Measurements from ENCODE around the gene GPRASP1. TPM values are rescaled to one million over a fixed set of nuclear protein-coding genes. Genes with fewer than 3 reads are reported as not detected.

Gene GPRASP1
- total and polyA plus RNA-seq, 10 of the 15 experiments (the other 5 are each of a cell fraction or from before 2014, with no cell fraction given): 0.03 to 0.46 (median 0.14) TPM

DNA sequence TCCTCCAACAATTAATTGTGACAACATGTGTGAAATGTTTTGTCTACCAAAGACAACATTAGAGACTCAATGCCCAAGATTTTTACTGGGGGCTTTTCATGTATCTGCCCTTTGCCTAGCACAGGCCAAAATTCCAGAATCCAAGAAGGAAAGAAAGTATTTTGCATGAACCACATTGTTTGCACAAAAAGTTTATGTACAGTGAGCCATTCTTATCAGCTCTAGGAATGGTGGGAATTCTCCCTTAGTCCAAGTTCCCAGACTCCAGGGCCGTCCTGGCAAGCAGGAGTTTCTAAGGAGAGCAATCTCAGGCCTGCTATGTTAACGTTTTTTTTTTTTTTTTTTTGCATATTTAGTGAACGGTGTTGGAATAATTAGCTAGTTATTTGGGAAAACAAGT, 21.6 kb downstream of the GPRASP1 start:
- no peak overlapping the region for H3K4me2 ChIP-seq (ENCODE audit: control insufficient read depth, insufficient read depth)
- ChIA-PET POLR2A (no interaction called here), RAD21 (ENCODE audit: unreplicated experiment) (no interaction called here), SMC1A (ENCODE audit: uncharacterized antibody, unreplicated experiment) (no interaction called here), CTCF (no interaction called here)
- no peak for ATAC-seq
- no peak for DNase-seq (ENCODE audit: low read depth, low spot score)
- no peak overlapping the region for H3K27ac ChIP-seq (ENCODE audit: control insufficient read depth, insufficient read depth)
- no peak overlapping the region for H3K9ac ChIP-seq (ENCODE audit: control insufficient read depth, insufficient read depth, low read length)
- H3K36me3 ChIP-seq (ENCODE audit: control insufficient read depth in 2 of 2, insufficient read depth in 2 of 2, low read length in 1 of 2): no peaks in the 10 kb centered on the region
- no peak overlapping the region for H3K4me3 ChIP-seq
- no peaks in the 10 kb centered on the region for H3K27me3 ChIP-seq (replicated peaks in 1 of 2; ENCODE audit: control insufficient read depth in 2 of 2, insufficient read depth in 2 of 2, low read length in 1 of 2)
- no peak overlapping the region for H2AFZ ChIP-seq (ENCODE audit: control insufficient read depth, low read depth, low read length)
- TF ChIP-seq, protein P1, sequence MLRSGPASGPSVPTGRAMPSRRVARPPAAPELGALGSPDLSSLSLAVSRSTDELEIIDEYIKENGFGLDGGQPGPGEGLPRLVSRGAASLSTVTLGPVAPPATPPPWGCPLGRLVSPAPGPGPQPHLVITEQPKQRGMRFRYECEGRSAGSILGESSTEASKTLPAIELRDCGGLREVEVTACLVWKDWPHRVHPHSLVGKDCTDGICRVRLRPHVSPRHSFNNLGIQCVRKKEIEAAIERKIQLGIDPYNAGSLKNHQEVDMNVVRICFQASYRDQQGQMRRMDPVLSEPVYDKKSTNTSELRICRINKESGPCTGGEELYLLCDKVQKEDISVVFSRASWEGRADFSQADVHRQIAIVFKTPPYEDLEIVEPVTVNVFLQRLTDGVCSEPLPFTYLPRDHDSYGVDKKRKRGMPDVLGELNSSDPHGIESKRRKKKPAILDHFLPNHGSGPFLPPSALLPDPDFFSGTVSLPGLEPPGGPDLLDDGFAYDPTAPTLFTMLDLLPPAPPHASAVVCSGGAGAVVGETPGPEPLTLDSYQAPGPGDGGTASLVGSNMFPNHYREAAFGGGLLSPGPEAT (IDR thresholded peaks at IDR 0.05; ENCODE audit: low read depth): no peak
- TF ChIP-seq ZNF622 (IDR thresholded peaks at IDR 0.05) (no peak), HDAC2 (IDR thresholded peaks at IDR 0.05) (no peak), NFYA (IDR thresholded peaks at IDR 0.05; ENCODE audit: borderline replicate concordance, low read depth, low read length) (no peak), TCF12 (IDR thresholded peaks at IDR 0.05; ENCODE audit: low read depth, low read length) (no peak), BACH1 (IDR thresholded peaks at IDR 0.05; ENCODE audit: borderline replicate concordance) (no peak), NFXL1 (IDR thresholded peaks at IDR 0.05; ENCODE audit: borderline replicate concordance) (no peak), MTA2 (IDR thresholded peaks at IDR 0.05; ENCODE audit: low read depth) (no peak), FOXM1 (IDR thresholded peaks at IDR 0.05; ENCODE audit: low read depth, low read length) (no peak)
- TF ChIP-seq, protein P2, sequence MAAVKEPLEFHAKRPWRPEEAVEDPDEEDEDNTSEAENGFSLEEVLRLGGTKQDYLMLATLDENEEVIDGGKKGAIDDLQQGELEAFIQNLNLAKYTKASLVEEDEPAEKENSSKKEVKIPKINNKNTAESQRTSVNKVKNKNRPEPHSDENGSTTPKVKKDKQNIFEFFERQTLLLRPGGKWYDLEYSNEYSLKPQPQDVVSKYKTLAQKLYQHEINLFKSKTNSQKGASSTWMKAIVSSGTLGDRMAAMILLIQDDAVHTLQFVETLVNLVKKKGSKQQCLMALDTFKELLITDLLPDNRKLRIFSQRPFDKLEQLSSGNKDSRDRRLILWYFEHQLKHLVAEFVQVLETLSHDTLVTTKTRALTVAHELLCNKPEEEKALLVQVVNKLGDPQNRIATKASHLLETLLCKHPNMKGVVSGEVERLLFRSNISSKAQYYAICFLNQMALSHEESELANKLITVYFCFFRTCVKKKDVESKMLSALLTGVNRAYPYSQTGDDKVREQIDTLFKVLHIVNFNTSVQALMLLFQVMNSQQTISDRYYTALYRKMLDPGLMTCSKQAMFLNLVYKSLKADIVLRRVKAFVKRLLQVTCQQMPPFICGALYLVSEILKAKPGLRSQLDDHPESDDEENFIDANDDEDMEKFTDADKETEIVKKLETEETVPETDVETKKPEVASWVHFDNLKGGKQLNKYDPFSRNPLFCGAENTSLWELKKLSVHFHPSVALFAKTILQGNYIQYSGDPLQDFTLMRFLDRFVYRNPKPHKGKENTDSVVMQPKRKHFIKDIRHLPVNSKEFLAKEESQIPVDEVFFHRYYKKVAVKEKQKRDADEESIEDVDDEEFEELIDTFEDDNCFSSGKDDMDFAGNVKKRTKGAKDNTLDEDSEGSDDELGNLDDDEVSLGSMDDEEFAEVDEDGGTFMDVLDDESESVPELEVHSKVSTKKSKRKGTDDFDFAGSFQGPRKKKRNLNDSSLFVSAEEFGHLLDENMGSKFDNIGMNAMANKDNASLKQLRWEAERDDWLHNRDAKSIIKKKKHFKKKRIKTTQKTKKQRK (IDR thresholded peaks at IDR 0.05; ENCODE audit: low read depth, low read length): no peak
- TF ChIP-seq, protein P3, sequence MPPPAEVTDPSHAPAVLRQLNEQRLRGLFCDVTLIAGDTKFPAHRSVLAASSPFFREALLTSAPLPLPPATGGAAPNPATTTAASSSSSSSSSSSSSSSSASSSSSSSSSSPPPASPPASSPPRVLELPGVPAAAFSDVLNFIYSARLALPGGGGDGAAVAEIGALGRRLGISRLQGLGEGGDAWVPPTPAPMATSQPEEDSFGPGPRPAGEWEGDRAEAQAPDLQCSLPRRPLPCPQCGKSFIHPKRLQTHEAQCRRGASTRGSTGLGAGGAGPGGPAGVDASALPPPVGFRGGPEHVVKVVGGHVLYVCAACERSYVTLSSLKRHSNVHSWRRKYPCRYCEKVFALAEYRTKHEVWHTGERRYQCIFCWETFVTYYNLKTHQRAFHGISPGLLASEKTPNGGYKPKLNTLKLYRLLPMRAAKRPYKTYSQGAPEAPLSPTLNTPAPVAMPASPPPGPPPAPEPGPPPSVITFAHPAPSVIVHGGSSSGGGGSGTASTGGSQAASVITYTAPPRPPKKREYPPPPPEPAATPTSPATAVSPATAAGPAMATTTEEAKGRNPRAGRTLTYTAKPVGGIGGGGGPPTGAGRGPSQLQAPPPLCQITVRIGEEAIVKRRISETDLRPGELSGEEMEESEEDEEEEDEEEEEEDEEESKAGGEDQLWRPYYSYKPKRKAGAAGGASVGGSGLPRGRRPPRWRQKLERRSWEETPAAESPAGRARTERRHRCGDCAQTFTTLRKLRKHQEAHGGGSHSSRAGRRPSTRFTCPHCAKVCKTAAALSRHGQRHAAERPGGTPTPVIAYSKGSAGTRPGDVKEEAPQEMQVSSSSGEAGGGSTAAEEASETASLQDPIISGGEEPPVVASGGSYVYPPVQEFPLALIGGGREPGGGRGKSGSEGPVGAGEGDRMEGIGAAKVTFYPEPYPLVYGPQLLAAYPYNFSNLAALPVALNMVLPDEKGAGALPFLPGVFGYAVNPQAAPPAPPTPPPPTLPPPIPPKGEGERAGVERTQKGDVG (CRISPR knock-in tag; IDR thresholded peaks at IDR 0.05): no peak
- TF ChIP-seq, protein P4, sequence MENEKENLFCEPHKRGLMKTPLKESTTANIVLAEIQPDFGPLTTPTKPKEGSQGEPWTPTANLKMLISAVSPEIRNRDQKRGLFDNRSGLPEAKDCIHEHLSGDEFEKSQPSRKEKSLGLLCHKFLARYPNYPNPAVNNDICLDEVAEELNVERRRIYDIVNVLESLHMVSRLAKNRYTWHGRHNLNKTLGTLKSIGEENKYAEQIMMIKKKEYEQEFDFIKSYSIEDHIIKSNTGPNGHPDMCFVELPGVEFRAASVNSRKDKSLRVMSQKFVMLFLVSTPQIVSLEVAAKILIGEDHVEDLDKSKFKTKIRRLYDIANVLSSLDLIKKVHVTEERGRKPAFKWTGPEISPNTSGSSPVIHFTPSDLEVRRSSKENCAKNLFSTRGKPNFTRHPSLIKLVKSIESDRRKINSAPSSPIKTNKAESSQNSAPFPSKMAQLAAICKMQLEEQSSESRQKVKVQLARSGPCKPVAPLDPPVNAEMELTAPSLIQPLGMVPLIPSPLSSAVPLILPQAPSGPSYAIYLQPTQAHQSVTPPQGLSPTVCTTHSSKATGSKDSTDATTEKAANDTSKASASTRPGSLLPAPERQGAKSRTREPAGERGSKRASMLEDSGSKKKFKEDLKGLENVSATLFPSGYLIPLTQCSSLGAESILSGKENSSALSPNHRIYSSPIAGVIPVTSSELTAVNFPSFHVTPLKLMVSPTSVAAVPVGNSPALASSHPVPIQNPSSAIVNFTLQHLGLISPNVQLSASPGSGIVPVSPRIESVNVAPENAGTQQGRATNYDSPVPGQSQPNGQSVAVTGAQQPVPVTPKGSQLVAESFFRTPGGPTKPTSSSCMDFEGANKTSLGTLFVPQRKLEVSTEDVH (IDR thresholded peaks at IDR 0.05; ENCODE audit: low read depth, partially characterized antibody): no peak
- 23% methylated on average over 3 of the region's 3 CpGs for WGBS (ENCODE audit: insufficient coverage, insufficient replicate concordance, low lambda C conversion rate, missing lambda C conversion rate)
- no peaks in the 10 kb centered on the region for H4K20me1 ChIP-seq (ENCODE audit: control insufficient read depth, insufficient read depth)
- H3K9me3 ChIP-seq (replicated peaks; ENCODE audit: control insufficient read depth, insufficient read depth, low read length): no peaks in the 10 kb centered on the region; the same call in 2 of the 3 replicates
- BruUV-seq (replicated peaks): no TSS peak
- in situ Hi-C loops (cut with MboI) (no loop called here), intact Hi-C loops (cut with micrococcal nuclease; ENCODE audit: unreplicated experiment) (no loop called here)
- H3K4me1 ChIP-seq (ENCODE audit: control insufficient read depth, insufficient read depth, low read length): no peaks in the 10 kb centered on the region
- no peak for FAIRE-seq
- H3K79me2 ChIP-seq (ENCODE audit: control insufficient read depth, insufficient read depth, low read length): no peaks in the 10 kb centered on the region
